GM21381 (cell line): ENCODE results near the gene CEP55.

Experiments used
- ATAC-seq: cut with Tn5 transposase; IDR thresholded peaks from one replicate; pipeline ENCODE4 v1.9.1; 2021; ENCODE audit warnings: mild to moderate bottlenecking, moderate library complexity; ENCODE audit not compliant: unreplicated experiment

CEP55 gene

GRCh38 chr10:93559490-93559889, 63.1 kb downstream of the CEP55 start:
- ATAC-seq: no peak

- no peak for ATAC-seq
Measured at GRCh38 chr10:93560541-93560940, 64.1 kb downstream of the CEP55 start.

GRCh38 chr10:93565446-93565845, 69.0 kb downstream of the CEP55 start:
- ATAC-seq: no peak

- ATAC-seq: no peak
Measured at GRCh38 chr10:93566435-93567276, 70.2 kb downstream of the CEP55 start, which contains the start of gene FFAR4. FFAR4 (plus strand) TSS chr10:93566665; CDS start chr10:93566721, 56 bp downstream.

GRCh38 chr10:93567277-93568104, 71.1 kb downstream of the CEP55 start:
- no peak for ATAC-seq

- ATAC-seq: no peak
Measured at GRCh38 chr10:93568105-93568390, 71.6 kb downstream of the CEP55 start.

- no peak for ATAC-seq
Measured at GRCh38 chr10:93570383-93570782, 74.0 kb downstream of the CEP55 start.

GRCh38 chr10:93572606-93573005, 76.2 kb downstream of the CEP55 start:
- ATAC-seq: no peak

DNA sequence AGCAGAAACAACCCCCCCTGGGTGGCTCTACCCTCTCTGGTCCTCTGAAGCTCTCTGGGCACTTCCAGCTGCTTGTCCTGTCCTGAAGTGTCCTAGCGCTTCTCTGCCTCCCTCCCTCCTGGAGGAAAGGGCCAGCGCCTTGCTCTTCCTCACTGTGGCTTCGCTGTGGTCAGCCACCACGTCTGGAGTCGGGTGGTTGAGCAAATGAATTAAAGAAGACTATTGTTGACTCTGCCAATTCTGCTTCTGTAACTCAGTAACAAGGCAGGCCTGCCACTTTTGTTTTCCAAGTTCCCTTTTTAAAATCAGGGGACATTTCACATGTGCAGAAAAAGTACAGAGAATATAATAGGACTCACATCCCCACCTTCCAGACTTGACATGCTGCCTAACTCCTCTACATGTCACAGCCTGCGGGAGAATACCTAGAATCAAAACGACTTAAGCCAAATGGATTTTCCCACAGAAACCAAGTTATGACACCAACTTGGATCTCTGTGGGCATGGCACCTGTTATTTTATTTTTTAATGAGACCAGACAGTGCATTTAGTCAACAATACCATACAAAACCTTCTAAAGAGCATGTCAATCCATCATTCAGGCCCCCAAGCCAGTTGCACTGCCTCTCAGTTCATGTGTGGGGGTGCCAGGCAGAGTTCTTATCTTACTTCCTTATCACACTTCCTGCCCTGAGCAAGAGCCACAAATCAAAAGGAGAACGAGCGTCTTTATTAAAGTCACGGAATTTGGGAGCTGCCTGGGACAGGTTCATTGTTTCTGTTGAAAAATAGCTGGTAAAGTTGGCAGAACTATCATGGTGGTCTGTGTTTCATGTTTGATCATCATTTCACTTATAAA, 76.9 kb downstream of the CEP55 start:
- ATAC-seq: no peak

- no peak for ATAC-seq
Measured at GRCh38 chr10:93573924-93574323, 77.5 kb downstream of the CEP55 start.

DNA sequence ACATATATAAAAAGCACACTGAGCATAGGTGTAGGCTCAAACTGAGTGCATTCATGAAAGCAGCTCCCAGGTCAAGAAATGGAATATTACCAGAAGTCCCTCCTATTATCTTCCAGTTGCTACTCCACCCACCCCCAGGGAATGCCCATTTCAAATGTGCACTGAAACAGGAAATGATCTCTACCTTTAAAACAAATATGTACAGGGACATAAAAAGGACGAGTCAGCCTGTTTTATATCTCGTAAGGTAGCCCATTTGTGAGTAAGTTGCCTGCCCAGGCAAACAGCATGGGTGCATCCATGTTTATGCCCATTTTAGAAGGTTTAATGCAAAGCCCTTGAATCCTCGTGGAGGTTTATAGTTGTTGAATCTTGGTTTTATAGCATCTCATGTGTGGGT, 80.5 kb downstream of the CEP55 start:
- ATAC-seq: no peak

GRCh38 chr10:93577565-93577964, 81.2 kb downstream of the CEP55 start:
- ATAC-seq: no peak
